HG03025 (cell line): ENCODE measurements around the gene FLRT1.

Experiments used
- ATAC-seq: cut with Tn5 transposase; IDR thresholded peaks from one replicate; pipeline ENCODE4 v1.9.1; 2021; ENCODE audit warnings: mild to moderate bottlenecking, moderate library complexity; ENCODE audit not compliant: unreplicated experiment, low FRiP score

FLRT1 gene

DNA sequence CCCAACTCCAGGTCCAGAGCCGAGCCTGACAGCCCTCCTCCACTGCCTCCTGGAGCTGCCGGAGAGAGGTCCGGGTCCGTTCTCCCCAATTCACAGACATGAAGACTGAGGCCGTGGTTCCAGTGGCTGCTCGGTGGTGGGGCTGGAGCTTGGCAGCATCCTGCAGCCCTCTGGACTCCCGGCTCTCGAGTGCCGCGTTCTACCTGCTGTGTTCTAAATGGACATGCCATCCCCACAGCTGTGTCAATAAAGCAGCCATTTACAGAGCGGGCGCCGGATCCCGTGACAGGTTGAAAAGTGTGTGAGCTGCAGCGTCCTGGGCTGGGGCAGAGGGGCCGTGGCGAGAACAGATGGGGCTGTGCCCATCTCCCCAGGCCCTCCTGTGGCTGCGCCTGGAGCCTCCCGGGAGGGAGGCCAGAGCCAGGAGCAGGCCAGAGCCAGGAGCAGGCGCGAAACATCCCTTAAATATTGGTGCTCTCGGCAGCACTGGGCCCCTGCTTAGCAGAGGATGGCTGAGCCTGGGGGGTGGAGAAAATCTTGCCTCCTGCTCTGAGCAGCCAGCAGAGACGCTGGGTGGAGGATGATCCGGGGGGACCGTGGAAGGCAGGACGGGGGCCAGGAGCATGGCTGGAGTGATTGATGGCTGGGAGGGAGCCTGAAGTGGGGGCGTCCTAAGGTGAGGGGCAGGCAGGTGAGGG lies 46.2 kb downstream of the FLRT1 start:
- ATAC-seq, result no peak

GRCh38 chr11:64083398-64084080 lies 47.8 kb downstream of the FLRT1 start:
- ATAC-seq, result no peak

DNA sequence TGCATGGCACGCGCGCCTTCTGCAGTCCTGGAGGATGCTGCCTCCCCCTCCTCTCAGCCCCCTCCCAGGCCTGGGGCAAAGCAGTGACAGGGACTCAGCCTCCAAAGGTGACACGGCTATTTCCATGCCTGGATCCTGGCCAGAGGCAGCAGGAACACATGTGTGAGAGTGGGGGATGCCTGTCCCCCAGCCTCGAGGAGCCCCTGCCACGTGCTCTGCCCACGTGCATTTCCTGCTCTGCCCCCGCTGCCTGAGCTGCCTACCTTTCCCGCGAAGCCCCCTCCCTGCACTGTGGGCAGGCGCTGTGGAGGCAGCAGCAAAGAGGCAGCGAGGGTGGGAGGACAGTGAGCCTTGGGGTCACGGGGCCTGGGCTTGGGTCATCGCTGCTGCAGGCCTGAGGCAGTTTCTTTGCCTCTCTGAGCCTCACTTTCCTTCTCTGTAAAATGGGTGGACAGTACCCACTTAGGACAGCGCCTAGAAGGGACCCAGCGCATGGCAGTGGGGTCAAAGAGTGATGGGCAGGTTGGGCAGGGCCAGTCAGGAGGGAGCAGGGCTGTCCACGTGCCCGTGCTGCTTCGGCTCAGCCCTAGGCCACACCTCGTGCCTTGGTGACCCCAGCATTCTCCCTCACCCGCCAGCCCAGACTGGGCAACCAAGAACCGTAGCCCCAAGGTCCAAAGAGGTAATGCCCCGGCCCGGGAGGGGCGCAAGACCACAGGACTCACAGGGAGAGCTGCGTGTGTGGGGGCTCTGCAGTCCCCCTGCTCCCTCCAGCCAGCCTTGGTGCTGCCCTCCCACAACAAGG lies 48.6 kb downstream of the FLRT1 start:
- no peak for ATAC-seq

DNA sequence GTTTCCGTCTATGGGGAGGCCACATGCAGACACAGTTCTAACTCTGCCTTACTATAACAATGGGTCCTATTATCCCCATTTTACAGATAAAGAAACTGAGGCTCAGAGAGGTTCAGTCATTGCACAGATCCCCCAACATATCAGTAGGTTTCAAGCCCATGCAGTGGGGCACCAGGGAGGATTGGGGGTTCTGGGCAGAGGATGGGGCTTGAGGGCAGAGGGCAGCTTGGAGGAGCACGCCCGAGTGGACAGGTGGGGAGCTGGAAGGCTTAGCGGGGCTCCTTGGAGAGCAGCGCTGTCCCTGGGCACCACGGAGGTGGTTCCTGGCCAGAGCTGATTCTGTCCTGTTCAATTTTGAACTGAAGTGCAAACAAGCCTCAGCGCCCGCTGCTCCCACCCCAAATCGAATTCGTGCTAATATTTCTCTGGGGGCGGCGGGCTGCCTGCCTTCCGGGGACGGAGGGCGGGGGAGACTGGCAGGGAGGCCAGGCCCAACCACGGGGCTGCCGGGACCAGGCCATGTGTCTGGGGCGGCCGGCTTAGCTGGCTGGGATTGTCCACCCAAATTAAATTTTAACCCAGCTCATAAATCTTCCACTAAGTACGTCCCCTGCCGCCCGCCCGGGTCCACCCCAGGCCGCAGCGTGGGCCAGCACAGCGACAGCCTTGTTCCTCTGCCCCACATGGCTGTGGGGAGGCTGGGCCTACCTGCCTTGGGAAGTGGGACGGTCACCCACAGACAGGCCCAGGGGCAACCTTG lies 49.4 kb downstream of the FLRT1 start:
- no peak for ATAC-seq
